GM12878 (cell line): Measurements from ENCODE around the gene SYS1. TPM values are rescaled to one million over a fixed set of nuclear protein-coding genes. Genes with fewer than 3 reads are reported as not detected.

Experiments
- ATAC-seq: fragments of 200-7000 bp; cut with Tn5 transposase; 3 replicates; pipeline ENCODE4 v1.9.1; 2020; ENCODE audit warnings: mild to moderate bottlenecking, moderate library complexity
- BruUV-seq: library from RNA; stranded (reverse); fragments of 400-500 nt; replicated peaks from 2 replicates; lab custom pipeline; 2021; lab: Mats Ljungman, UMichigan
- CTCF ChIA-PET: fragments of 300-600 bp; sonication (Branson Sonifier 250); formaldehyde crosslinking; extraction: SDS; loops from one replicate; lab custom pipeline; 2021; ENCODE audit warnings: inconsistent platforms; lab: Yijun Ruan, JAX
- POLR2A ChIA-PET: fragments of 350-600 bp; formaldehyde crosslinking; extraction: SDS; loops from one replicate; lab custom pipeline; 2021; ENCODE audit warnings: inconsistent platforms; lab: Charles Lee
- RAD21 ChIA-PET: fragments of 300-600 bp; sonication (Branson Sonifier 250); formaldehyde crosslinking; loops from one replicate; lab custom pipeline; 2023; ENCODE audit warnings: antibody characterized with exemption; ENCODE audit not compliant: unreplicated experiment; lab: Charles Lee
- SMC1A ChIA-PET: fragments of 300-600 bp; sonication (Branson Sonifier 250); formaldehyde crosslinking; loops from one replicate; lab custom pipeline; 2023; ENCODE audit not compliant: unreplicated experiment, uncharacterized antibody; lab: Charles Lee
- DNase-seq: peaks from one replicate; pipeline ENCODE4 v3.0.0-alpha.2; 2011; ENCODE audit warnings: low read depth, low spot score
- FAIRE-seq: peaks from 3 replicates; lab custom pipeline; 2011; peaks lifted over from hg19 to GRCh38; lab: Jason Lieb, UNC
- H2AFZ ChIP-seq: 2 replicates; pipeline ENCODE4 v1.6.0; 2011; ENCODE audit warnings: low read depth, low read length, control low read depth; ENCODE audit not compliant: control insufficient read depth
- H3K27ac ChIP-seq: 2 replicates; pipeline ENCODE4 v1.5.1; 2011; ENCODE audit warnings: control low read depth; ENCODE audit not compliant: control insufficient read depth, insufficient read depth
- H3K27me3 ChIP-seq, 2 experiments: replicated peaks in 1 of 2; 2 replicates each; pipeline versions ENCODE4 v1.6.0 to v1.6.1; 2011; ENCODE audit warnings: low read length in 1 of 2; ENCODE audit not compliant: control insufficient read depth in 2 of 2, insufficient read depth in 2 of 2
- H3K36me3 ChIP-seq, 2 experiments: 2 replicates each; pipeline ENCODE4 v1.5.1; 2011; ENCODE audit warnings: low read length in 1 of 2; ENCODE audit not compliant: control insufficient read depth in 2 of 2, insufficient read depth in 2 of 2
- H3K4me1 ChIP-seq: 2 replicates; pipeline ENCODE4 v1.6.1; 2011; ENCODE audit warnings: mild to moderate bottlenecking, low read length, moderate library complexity, mixed read lengths; ENCODE audit not compliant: control insufficient read depth, insufficient read depth
- H3K4me2 ChIP-seq: 2 replicates; pipeline ENCODE4 v1.6.0; 2011; ENCODE audit warnings: control low read depth; ENCODE audit not compliant: control insufficient read depth, insufficient read depth
- H3K4me3 ChIP-seq: fragments of 200-600 bp; sonication (generic); 2 replicates; pipeline ENCODE4 v1.5.1; 2016
- H3K79me2 ChIP-seq: 2 replicates; pipeline ENCODE4 v1.6.0; 2011; ENCODE audit warnings: low read length; ENCODE audit not compliant: control insufficient read depth, insufficient read depth
- H3K9ac ChIP-seq: 2 replicates; pipeline ENCODE4 v1.8.0; 2011; ENCODE audit warnings: low read length, control low read depth, mixed read lengths; ENCODE audit not compliant: control insufficient read depth, insufficient read depth
- H3K9me3 ChIP-seq: replicated peaks from 3 replicates; pipeline ENCODE4 v1.5.1; 2011; ENCODE audit warnings: mild to moderate bottlenecking, low read length; ENCODE audit not compliant: control insufficient read depth, insufficient read depth
- H4K20me1 ChIP-seq: 2 replicates; pipeline ENCODE4 v1.6.0; 2011; ENCODE audit not compliant: control insufficient read depth, insufficient read depth
- E4F1 ChIP-seq: fragments of 450-650 bp; IDR thresholded peaks from 2 replicates; pipeline ENCODE4 v1.6.1; 2018; ENCODE audit warnings: borderline replicate concordance, mild to moderate bottlenecking; ENCODE audit not compliant: partially characterized antibody
- HDAC6 ChIP-seq: fragments of 200-600 bp; sonication (generic); IDR thresholded peaks from one replicate; pipeline ENCODE4 v1.8.0; 2017; ENCODE audit warnings: antibody characterized with exemption; ENCODE audit not compliant: unreplicated experiment
- JUND ChIP-seq: IDR thresholded peaks from 2 replicates; pipeline ENCODE4 v1.6.1; 2012; ENCODE audit warnings: low read depth, mild to moderate bottlenecking, low read length, improper control_type of control experiment, moderate library complexity
- KAT2A ChIP-seq: conservative IDR thresholded peaks from 2 replicates; pipeline ENCODE4 v1.6.1; 2011; ENCODE audit warnings: low read depth, low read length; ENCODE audit not compliant: control insufficient read depth
- POLR2AphosphoS2 ChIP-seq: IDR thresholded peaks from 2 replicates; pipeline ENCODE4 v1.6.1; 2011; ENCODE audit warnings: low read depth, mild to moderate bottlenecking, low read length, improper control_type of control experiment, moderate library complexity
- POLR2AphosphoS5 ChIP-seq: IDR thresholded peaks from 2 replicates; pipeline ENCODE4 v1.6.1; 2011; ENCODE audit warnings: mild to moderate bottlenecking, low read length, inconsistent platforms
- SKIL ChIP-seq: fragments of 450-650 bp; IDR thresholded peaks from 2 replicates; pipeline ENCODE4 v1.6.1; 2017; ENCODE audit warnings: mild to moderate bottlenecking, low read depth, inconsistent platforms; ENCODE audit not compliant: poor library complexity, severe bottlenecking
- SMAD5 ChIP-seq: IDR thresholded peaks from 2 replicates; pipeline ENCODE4 v1.6.1; 2016; ENCODE audit warnings: antibody characterized with exemption, low read depth
- SREBF2 ChIP-seq: IDR thresholded peaks from 2 replicates; pipeline ENCODE4 v1.6.1; 2012; ENCODE audit warnings: mild to moderate bottlenecking, low read length
- USF2 ChIP-seq: IDR thresholded peaks from 2 replicates; pipeline ENCODE4 v1.6.1; 2011; ENCODE audit warnings: low read depth, low read length, improper control_type of control experiment, borderline replicate concordance
- ZBED1 ChIP-seq: IDR thresholded peaks from 2 replicates; pipeline ENCODE4 v1.6.1; 2016; ENCODE audit warnings: borderline replicate concordance
- ZBTB4 ChIP-seq: fragments of 450-650 bp; formaldehyde crosslinking; IDR thresholded peaks from 2 replicates; pipeline ENCODE4 v1.4.0; 2022; ENCODE audit warnings: mild to moderate bottlenecking, moderate library complexity
- ZNF24 ChIP-seq: fragments of 450-650 bp; IDR thresholded peaks from 2 replicates; pipeline ENCODE4 v1.6.1; 2017; ENCODE audit warnings: antibody characterized with exemption, mild to moderate bottlenecking
- WGBS: methylation state at CpG from one replicate; pipeline ENCODE4 v1.1.6; 2016; ENCODE audit warnings: low lambda C conversion rate; ENCODE audit not compliant: insufficient replicate concordance, insufficient coverage; ENCODE audit errors: missing lambda C conversion rate; 5-methylcytosine and 5-hydroxymethylcytosine counted together
- in situ Hi-C: fragments of 300-500 bp; cut with MboI; formaldehyde crosslinking; loops from 9 replicates; pipeline ENCODE4 v1.14.3; 2018; ENCODE audit warnings: mixed read lengths
- intact Hi-C: fragments of 100-400 bp; cut with micrococcal nuclease; formaldehyde crosslinking; loops from one replicate; pipeline ENCODE4 v1.14.2; 2022; ENCODE audit not compliant: unreplicated experiment
- polyA plus RNA-seq, 11 experiments: library from polyadenylated mRNA; depleted of rRNA in 4 of 11; unstranded in 6 of 11; stranded (reverse) in 5 of 11; fragments of >200 nt; fragmentation: Nextera tagmentation in 4 of 11; fragmentation: Illumina TruSeq in 1 of 11; extraction: Ambion mirVana in 4 of 11; extraction: Trizol in 1 of 11; gene quantifications; 1 replicate in 1 of 11; 2 replicates in 10 of 11; pipeline versions ENCODE4 v1.2.1 to v1.2.3, GENCODE V29; 2011 to 2016; ENCODE audit warnings: inconsistent platforms in 2 of 11, missing spikeins in 2 of 11, low read depth in 1 of 11
- total RNA-seq, 4 experiments: library from RNA; depleted of rRNA in 3 of 4; stranded (reverse); fragments of >200 nt in 3 of 4; fragmentation: Illumina TruSeq in 1 of 4; extraction: Trizol in 1 of 4; gene quantifications; 2 replicates each; pipeline versions ENCODE4 v1.2.1 to v1.2.3, GENCODE V29; 2013 to 2021

Gene SYS1
- total and polyA plus RNA-seq, 10 of the 15 experiments (the other 5 are each of a cell fraction or from before 2014, with no cell fraction given), result 5.1 to 22.6 (median 9.3) TPM

GRCh38 chr20:45339799-45340198, 23.2 kb upstream of the SYS1 start:
- BruUV-seq, result no TSS peak
- Histone ChIP-seq H3K79me2 (no peaks in the 10 kb centered on the region), H3K27ac (no peak overlapping the region), H3K9me3 (no peaks in the 10 kb centered on the region), H3K27me3 (no peaks in the 10 kb centered on the region), H4K20me1 (peaks cover 2% of the 10 kb centered on the region; the same call in 1 of the 2 replicates), H3K36me3 (no peaks in the 10 kb centered on the region), H3K4me1 (no peaks in the 10 kb centered on the region), H3K9ac (no peak overlapping the region), H3K4me2 (no peak overlapping the region), H2AFZ (no peak overlapping the region), H3K4me3 (no peak overlapping the region)
- in situ Hi-C loops, result no loop called here
- TF ChIP-seq POLR2AphosphoS5 (no peak), KAT2A (no peak), SKIL (no peak), USF2 (no peak), E4F1 (no peak), HDAC6 (no peak), ZBED1 (no peak), SMAD5 (no peak), SREBF2 (no peak), ZBTB4 (CRISPR knock-in tag) (no peak), ZNF24 (no peak), POLR2AphosphoS2 (no peak), JUND (no peak)
- intact Hi-C loops, result no loop called here
- ChIA-PET CTCF (interaction anchor here (1.2 to 1.5 kb wide), 2 partner anchors 49 to 431 kb away, joined by 3 to 4 read pairs; no protein-coding TSS in a partner anchor), RAD21 (no interaction called here), POLR2A (no interaction called here), SMC1A (no interaction called here)
- WGBS, result 18% methylated on average over 2 of the region's 2 CpGs
- ATAC-seq (no peak), FAIRE-seq (no peak), DNase-seq (no peak)
